ENCODE measurements around the gene SND1. TPM values are rescaled to one million over a fixed set of nuclear protein-coding genes. Genes with fewer than 3 reads are reported as not detected.
A peak's percentile ranks its signal among the peaks of the same experiment; 100 is the strongest.

Gene SND1
- total and polyA plus RNA-seq, 7 experiments from 2014 or later, result 68.6 to 253 (median 137) TPM

- H3K9me3 ChIP-seq (ENCODE audit: control insufficient read depth in 2 of 3, low read length in 3 of 3), result no peaks in the 10 kb centered on the region
- no peaks in the 10 kb centered on the region for H3K36me3 ChIP-seq (ENCODE audit: control insufficient read depth in 2 of 3, insufficient read depth in 3 of 3, low read length in 3 of 3)
- H3K27ac ChIP-seq (ENCODE audit: low read depth, low read length), result no peak overlapping the region
- POLR2A ChIA-PET, result no interaction called here
- CTCF ChIA-PET, result no interaction called here
- peaks cover 17 to 42% (median 27%) of the 10 kb centered on the region in 7 donors for H3K4me1 Mint-ChIP-seq
- H3K9me3 Mint-ChIP-seq, result no peaks in the 10 kb centered on the region
- DNase-seq (no peak), ATAC-seq (no peak)
- peaks cover 0 to 4% of the 10 kb centered on the region in 2 donors for H3K4me1 ChIP-seq (ENCODE audit: control insufficient read depth in 2 of 2, insufficient read depth in 2 of 2, low read length in 2 of 2)
- H3K27ac Mint-ChIP-seq, result no peak overlapping the region
- intact Hi-C loops (cut with micrococcal nuclease), result no loop called here
- H3K36me3 Mint-ChIP-seq, result peaks cover 0 to 7% (median 0%) of the 10 kb centered on the region in 5 donors
- no peak overlapping the region for H3K4me3 ChIP-seq (ENCODE audit: low read length)
- no peaks in the 10 kb centered on the region for H3K27me3 Mint-ChIP-seq
- no peaks in the 10 kb centered on the region for H3K27me3 ChIP-seq (ENCODE audit: control insufficient read depth in 2 of 2, insufficient read depth in 2 of 2, low read length in 2 of 2)
- H3K4me3 Mint-ChIP-seq, result no peak overlapping the region
Measured at GRCh38 chr7:128044064-128044463, 392.1 kb downstream of the SND1 start.

GRCh38 chr7:128045158-128045557 lies 393.2 kb downstream of the SND1 start:
- H3K4me1 ChIP-seq (ENCODE audit: control insufficient read depth in 2 of 2, insufficient read depth in 2 of 2, low read length in 2 of 2), result peaks cover 0 to 4% of the 10 kb centered on the region in 2 donors
- ATAC-seq (no peak), DNase-seq (no peak)
- H3K36me3 ChIP-seq (ENCODE audit: control insufficient read depth in 2 of 3, insufficient read depth in 3 of 3, low read length in 3 of 3), result no peaks in the 10 kb centered on the region
- H3K27me3 ChIP-seq (ENCODE audit: control insufficient read depth in 2 of 2, insufficient read depth in 2 of 2, low read length in 2 of 2), result no peaks in the 10 kb centered on the region
- H3K27me3 Mint-ChIP-seq, result no peaks in the 10 kb centered on the region
- H3K4me3 ChIP-seq (ENCODE audit: low read length), result no peak overlapping the region
- CTCF ChIA-PET, result interaction anchor here (1.0 kb wide), 1 partner anchor 15 kb away, joined by 3 read pairs; no protein-coding TSS in a partner anchor
- POLR2A ChIA-PET, result interaction anchor here (0.8 kb wide), 1 partner anchor 10 kb away, joined by 3 read pairs; no protein-coding TSS in a partner anchor
- H3K4me3 Mint-ChIP-seq, result no peak overlapping the region
- H3K27ac ChIP-seq (ENCODE audit: low read depth, low read length), result no peak overlapping the region
- H3K9me3 ChIP-seq (ENCODE audit: control insufficient read depth in 2 of 3, low read length in 3 of 3), result no peaks in the 10 kb centered on the region
- H3K9me3 Mint-ChIP-seq, result no peaks in the 10 kb centered on the region
- H3K4me1 Mint-ChIP-seq, result peaks cover 17 to 49% (median 33%) of the 10 kb centered on the region in 7 donors
- peaks cover 0 to 8% (median 0%) of the 10 kb centered on the region in 5 donors for H3K36me3 Mint-ChIP-seq
- intact Hi-C loops (cut with micrococcal nuclease), result no loop called here
- peak overlapping the region in 2 of 9 donors; percentile 51 to 58 for H3K27ac Mint-ChIP-seq

GRCh38 chr7:128045766-128046165 lies 393.8 kb downstream of the SND1 start:
- POLR2A ChIA-PET, result no interaction called here
- H3K4me3 ChIP-seq (ENCODE audit: low read length), result no peak overlapping the region
- intact Hi-C loops (cut with micrococcal nuclease), result no loop called here
- no peak overlapping the region for H3K27ac ChIP-seq (ENCODE audit: low read depth, low read length)
- H3K36me3 ChIP-seq (ENCODE audit: control insufficient read depth in 2 of 3, insufficient read depth in 3 of 3, low read length in 3 of 3), result no peaks in the 10 kb centered on the region
- H3K27me3 ChIP-seq (ENCODE audit: control insufficient read depth in 2 of 2, insufficient read depth in 2 of 2, low read length in 2 of 2), result no peaks in the 10 kb centered on the region
- ATAC-seq, result no peak
- peak overlapping the region in 2 of 9 donors; percentile 46 to 51 for H3K27ac Mint-ChIP-seq
- no peak for DNase-seq
- no peak overlapping the region for H3K4me3 Mint-ChIP-seq
- peaks cover 18 to 52% (median 38%) of the 10 kb centered on the region in 7 donors for H3K4me1 Mint-ChIP-seq
- no peaks in the 10 kb centered on the region for H3K9me3 ChIP-seq (ENCODE audit: control insufficient read depth in 2 of 3, low read length in 3 of 3)
- no peaks in the 10 kb centered on the region for H3K9me3 Mint-ChIP-seq
- H3K36me3 Mint-ChIP-seq, result peaks cover 0 to 8% (median 0%) of the 10 kb centered on the region in 5 donors
- H3K4me1 ChIP-seq (ENCODE audit: control insufficient read depth in 2 of 2, insufficient read depth in 2 of 2, low read length in 2 of 2), result peaks cover 0 to 4% of the 10 kb centered on the region in 2 donors
- H3K27me3 Mint-ChIP-seq, result no peaks in the 10 kb centered on the region
- CTCF ChIA-PET, result no interaction called here

- ATAC-seq (no peak), DNase-seq (no peak)
- peaks cover 8 to 17% of the 10 kb centered on the region in 2 donors for H3K4me1 ChIP-seq (ENCODE audit: control insufficient read depth in 2 of 2, insufficient read depth in 2 of 2, low read length in 2 of 2)
- no peaks in the 10 kb centered on the region for H3K27me3 ChIP-seq (ENCODE audit: control insufficient read depth in 2 of 2, insufficient read depth in 2 of 2, low read length in 2 of 2)
- H3K27ac Mint-ChIP-seq, result peak overlapping the region in 1 of 9 donors; percentile 38
- CTCF ChIA-PET, result no interaction called here
- H3K27me3 Mint-ChIP-seq, result no peaks in the 10 kb centered on the region
- H3K27ac ChIP-seq (ENCODE audit: low read depth, low read length), result no peak overlapping the region
- peaks cover 0 to 13% (median 2%) of the 10 kb centered on the region in 5 donors for H3K36me3 Mint-ChIP-seq
- H3K4me3 ChIP-seq (ENCODE audit: low read length), result no peak overlapping the region
- H3K36me3 ChIP-seq (ENCODE audit: control insufficient read depth in 2 of 3, insufficient read depth in 3 of 3, low read length in 3 of 3), result no peaks in the 10 kb centered on the region
- no peak overlapping the region for H3K4me3 Mint-ChIP-seq
- POLR2A ChIA-PET, result interaction anchor here (0.5 to 0.6 kb wide), 2 partner anchors 187 to 383 kb away, joined by 3 to 4 read pairs; no protein-coding TSS in a partner anchor
- H3K9me3 Mint-ChIP-seq, result peaks cover 0 to 1% (median 0%) of the 10 kb centered on the region in 11 donors
- intact Hi-C loops (cut with micrococcal nuclease), result no loop called here
- no peaks in the 10 kb centered on the region for H3K9me3 ChIP-seq (ENCODE audit: control insufficient read depth in 2 of 3, low read length in 3 of 3)
- peaks cover 25 to 84% (median 68%) of the 10 kb centered on the region in 7 donors for H3K4me1 Mint-ChIP-seq
Measured at GRCh38 chr7:128052404-128052803, 400.4 kb downstream of the SND1 start.

- peaks cover 0 to 13% (median 4%) of the 10 kb centered on the region in 5 donors for H3K36me3 Mint-ChIP-seq
- Histone ChIP-seq H3K27me3 (ENCODE audit: control insufficient read depth in 2 of 2, insufficient read depth in 2 of 2, low read length in 2 of 2) (no peaks in the 10 kb centered on the region), H3K9me3 (ENCODE audit: control insufficient read depth in 2 of 3, low read length in 3 of 3) (no peaks in the 10 kb centered on the region), H3K4me3 (ENCODE audit: low read length) (no peak overlapping the region), H3K27ac (ENCODE audit: low read depth, low read length) (no peak overlapping the region), H3K36me3 (ENCODE audit: control insufficient read depth in 2 of 3, insufficient read depth in 3 of 3, low read length in 3 of 3) (no peaks in the 10 kb centered on the region), H3K4me1 (ENCODE audit: control insufficient read depth in 2 of 2, insufficient read depth in 2 of 2, low read length in 2 of 2) (peaks cover 8 to 24% of the 10 kb centered on the region in 2 donors)
- H3K9me3 Mint-ChIP-seq, result peaks cover 0 to 1% (median 0%) of the 10 kb centered on the region in 11 donors
- H3K4me1 Mint-ChIP-seq, result peaks cover 28 to 90% (median 73%) of the 10 kb centered on the region in 7 donors
- H3K27ac Mint-ChIP-seq, result peak overlapping the region in 1 of 9 donors; percentile 38
- intact Hi-C loops (cut with micrococcal nuclease), result no loop called here
- peak in 5 of 9 donors; percentile 33 to 43 (median 38) for DNase-seq
- ChIA-PET POLR2A (interaction anchor here (0.6 kb wide), 1 partner anchor 187 kb away, joined by 3 read pairs; no protein-coding TSS in a partner anchor), CTCF (no interaction called here)
- no peak for ATAC-seq
- H3K4me3 Mint-ChIP-seq, result peak overlapping the region in 3 of 10 donors; percentile 7 to 39 (median 29)
- no peaks in the 10 kb centered on the region for H3K27me3 Mint-ChIP-seq
Measured at GRCh38 chr7:128053023-128053422, 401.0 kb downstream of the SND1 start.

- H3K4me1 Mint-ChIP-seq, result peaks cover 36 to 91% (median 77%) of the 10 kb centered on the region in 7 donors
- no peaks in the 10 kb centered on the region for H3K27me3 ChIP-seq (ENCODE audit: control insufficient read depth in 2 of 2, insufficient read depth in 2 of 2, low read length in 2 of 2)
- no peak overlapping the region for H3K4me3 ChIP-seq (ENCODE audit: low read length)
- intact Hi-C loops (cut with micrococcal nuclease), result no loop called here
- peaks cover 13 to 33% of the 10 kb centered on the region in 2 donors for H3K4me1 ChIP-seq (ENCODE audit: control insufficient read depth in 2 of 2, insufficient read depth in 2 of 2, low read length in 2 of 2)
- no peaks in the 10 kb centered on the region for H3K9me3 ChIP-seq (ENCODE audit: control insufficient read depth in 2 of 3, low read length in 3 of 3)
- H3K27ac ChIP-seq (ENCODE audit: low read depth, low read length), result no peak overlapping the region
- peaks cover 0 to 1% (median 0%) of the 10 kb centered on the region in 11 donors for H3K9me3 Mint-ChIP-seq
- POLR2A ChIA-PET, result no interaction called here
- no peak overlapping the region for H3K4me3 Mint-ChIP-seq
- ATAC-seq (no peak), DNase-seq (no peak)
- peaks cover 0 to 10% (median 6%) of the 10 kb centered on the region in 5 donors for H3K36me3 Mint-ChIP-seq
- H3K36me3 ChIP-seq (ENCODE audit: control insufficient read depth in 2 of 3, insufficient read depth in 3 of 3, low read length in 3 of 3), result no peaks in the 10 kb centered on the region
- CTCF ChIA-PET, result no interaction called here
- no peak overlapping the region for H3K27ac Mint-ChIP-seq
- H3K27me3 Mint-ChIP-seq, result no peaks in the 10 kb centered on the region
Measured at GRCh38 chr7:128053991-128054390, 402.0 kb downstream of the SND1 start.

- Mint-ChIP-seq H3K4me1 (peaks cover 39 to 91% (median 77%) of the 10 kb centered on the region in 7 donors), H3K27me3 (no peaks in the 10 kb centered on the region), H3K4me3 (no peak overlapping the region), H3K27ac (no peak overlapping the region), H3K9me3 (peaks cover 0 to 1% (median 0%) of the 10 kb centered on the region in 11 donors), H3K36me3 (peaks cover 0 to 8% (median 7%) of the 10 kb centered on the region in 5 donors)
- ChIA-PET POLR2A (no interaction called here), CTCF (interaction anchor here (1.8 kb wide), 1 partner anchor 81 kb away, joined by 4 read pairs; no protein-coding TSS in a partner anchor)
- Histone ChIP-seq H3K4me3 (ENCODE audit: low read length) (no peak overlapping the region), H3K27me3 (ENCODE audit: control insufficient read depth in 2 of 2, insufficient read depth in 2 of 2, low read length in 2 of 2) (no peaks in the 10 kb centered on the region), H3K4me1 (ENCODE audit: control insufficient read depth in 2 of 2, insufficient read depth in 2 of 2, low read length in 2 of 2) (peaks cover 17 to 38% of the 10 kb centered on the region in 2 donors), H3K36me3 (ENCODE audit: control insufficient read depth in 2 of 3, insufficient read depth in 3 of 3, low read length in 3 of 3) (no peaks in the 10 kb centered on the region), H3K27ac (ENCODE audit: low read depth, low read length) (no peak overlapping the region), H3K9me3 (ENCODE audit: control insufficient read depth in 2 of 3, low read length in 3 of 3) (no peaks in the 10 kb centered on the region)
- no peak for ATAC-seq
- intact Hi-C loops (cut with micrococcal nuclease), result no loop called here
- DNase-seq, result no peak
Measured at GRCh38 chr7:128054511-128054910, 402.5 kb downstream of the SND1 start.
